Caco-2 (cell line): ENCODE measurements around the gene PTGES2. TPM values are rescaled to one million over a fixed set of nuclear protein-coding genes. Genes with fewer than 3 reads are reported as not detected.
A peak's percentile ranks its signal among the peaks of the same experiment; 100 is the strongest.

Source experiments
- BruUV-seq: library from RNA; stranded (reverse); fragments of 400-500 nt; replicated peaks from 2 replicates; lab custom pipeline; 2021; lab: Mats Ljungman, UMichigan
- CTCF ChIA-PET: fragments of 300-600 bp; sonication (Branson Sonifier 250); formaldehyde crosslinking; loops from one replicate; lab custom pipeline; 2022; ENCODE audit warnings: antibody characterized with exemption; lab: Charles Lee
- POLR2A ChIA-PET: fragments of 300-600 bp; sonication (Branson Sonifier 250); formaldehyde crosslinking; loops from one replicate; lab custom pipeline; 2022; ENCODE audit warnings: antibody characterized with exemption; lab: Charles Lee
- DNase-seq, 2 experiments: peaks; one replicate each; pipeline versions ENCODE4 v3.0.0 to v3.0.0-alpha.2; 2020 to 2022
- H3K27me3 ChIP-seq: replicated peaks from 2 replicates; pipeline ENCODE4 v1.6.0; 2011; ENCODE audit warnings: low read length; ENCODE audit not compliant: control insufficient read depth, insufficient read depth
- H3K36me3 ChIP-seq: 2 replicates; pipeline ENCODE4 v1.5.1; 2011; ENCODE audit warnings: low read length; ENCODE audit not compliant: control insufficient read depth, insufficient read depth
- H3K4me1 ChIP-seq: fragments of 250-450 bp; sonication (Bioruptor Pico); 2 replicates; pipeline ENCODE4 v1.5.1; 2020; ENCODE audit warnings: mild to moderate bottlenecking
- H3K4me3 ChIP-seq: 2 replicates; pipeline ENCODE4 v1.5.1; 2011; ENCODE audit warnings: low read depth, mild to moderate bottlenecking, control low read depth, low read length
- H3K9me3 ChIP-seq: fragments of 250-450 bp; sonication (Bioruptor Pico); 2 replicates; pipeline ENCODE4 v1.5.1; 2020; ENCODE audit warnings: mild to moderate bottlenecking, moderate library complexity
- H3K27ac Mint-ChIP-seq: one replicate; pipeline ENCODE4 v1.8.0; 2022; ENCODE audit warnings: mixed read lengths; ENCODE audit not compliant: unreplicated experiment
- H3K27me3 Mint-ChIP-seq: one replicate; pipeline ENCODE4 v1.8.0; 2022; ENCODE audit warnings: mixed read lengths; ENCODE audit not compliant: insufficient read depth, unreplicated experiment
- H3K36me3 Mint-ChIP-seq: one replicate; pipeline ENCODE4 v1.8.0; 2022; ENCODE audit warnings: mild to moderate bottlenecking, mixed read lengths; ENCODE audit not compliant: insufficient read depth, unreplicated experiment
- H3K4me1 Mint-ChIP-seq: one replicate; pipeline ENCODE4 v1.8.0; 2022; ENCODE audit warnings: low read depth, mixed read lengths; ENCODE audit not compliant: unreplicated experiment
- H3K4me3 Mint-ChIP-seq: one replicate; pipeline ENCODE4 v1.8.0; 2022; ENCODE audit warnings: mild to moderate bottlenecking, moderate library complexity, mixed read lengths; ENCODE audit not compliant: unreplicated experiment
- H3K9me3 Mint-ChIP-seq: one replicate; pipeline ENCODE4 v1.8.0; 2022; ENCODE audit warnings: mixed read lengths; ENCODE audit not compliant: unreplicated experiment
- CTCF ChIP-seq, 2 experiments: fragments of 200-600 bp in 1 of 2; IDR thresholded peaks; 1 replicate in 1 of 2; 2 replicates in 1 of 2; pipeline versions ENCODE4 v1.5.1 to v1.8.0; 2011 to 2022; ENCODE audit warnings: antibody characterized with exemption in 1 of 2, control low read depth in 1 of 2, inconsistent platforms in 1 of 2, low read depth in 1 of 2, low read length in 1 of 2, mild to moderate bottlenecking in 1 of 2, moderate library complexity in 1 of 2; ENCODE audit not compliant: insufficient read depth in 1 of 2, severe bottlenecking in 1 of 2, unreplicated experiment in 1 of 2
- intact Hi-C: fragments of 100-400 bp; cut with micrococcal nuclease; formaldehyde crosslinking; loops from one replicate; pipeline ENCODE4 v1.10.0; 2022; ENCODE audit not compliant: unreplicated experiment
- total RNA-seq: library from RNA; stranded (reverse); gene quantifications from 2 replicates; pipeline ENCODE4 v1.2.3, GENCODE V29; 2022

PTGES2 gene
- total RNA-seq, 1 experiment from 2014 or later: 123 TPM

- POLR2A ChIA-PET: interaction anchor here (1.1 kb wide), 1 partner anchor 14 kb away, joined by 5 read pairs; no protein-coding TSS in a partner anchor
- TF ChIP-seq CTCF (IDR thresholded peaks at IDR 0.05; ENCODE audit: insufficient read depth in 1 of 2, low read depth in 1 of 2, low read length in 1 of 2, severe bottlenecking in 1 of 2, unreplicated experiment in 1 of 2): no peak
- peak overlapping the region; percentile 99 for H3K4me3 Mint-ChIP-seq
- intact Hi-C loops: no loop called here
- H3K4me1 ChIP-seq: peaks cover 38% of the 10 kb centered on the region
- CTCF ChIA-PET: interaction anchor here (1.0 kb wide), 1 partner anchor 17 kb away, joined by 4 read pairs; no protein-coding TSS in a partner anchor
- BruUV-seq: no TSS peak
- peak overlapping the region; percentile 42 for H3K27ac Mint-ChIP-seq
- no peaks in the 10 kb centered on the region for H3K9me3 ChIP-seq
- H3K4me1 Mint-ChIP-seq: peaks cover 13% of the 10 kb centered on the region
- no peak for DNase-seq
- H3K36me3 ChIP-seq: peaks cover 7% of the 10 kb centered on the region; the same call in 1 of the 2 replicates
- no peaks in the 10 kb centered on the region for H3K9me3 Mint-ChIP-seq
- no peaks in the 10 kb centered on the region for H3K27me3 ChIP-seq
- no peaks in the 10 kb centered on the region for H3K27me3 Mint-ChIP-seq
- peaks cover 74% of the 10 kb centered on the region for H3K36me3 Mint-ChIP-seq
- no peak overlapping the region for H3K4me3 ChIP-seq
These were observed 26.9 kb downstream of the PTGES2 start for GRCh38 chr9:128100581-128100980.

GRCh38 chr9:128099932-128100491, 27.5 kb downstream of the PTGES2 start:
- ChIA-PET POLR2A (interaction anchor here (0.8 to 1.1 kb wide), 2 partner anchors 15 to 119 kb away, joined by 3 to 5 read pairs; no protein-coding TSS in a partner anchor), CTCF (interaction anchor here (1.0 kb wide), 1 partner anchor 18 kb away, joined by 4 read pairs; no protein-coding TSS in a partner anchor)
- Mint-ChIP-seq H3K27ac (peak overlapping the region; percentile 100), H3K27me3 (no peaks in the 10 kb centered on the region), H3K4me1 (peaks cover 13% of the 10 kb centered on the region), H3K9me3 (no peaks in the 10 kb centered on the region), H3K4me3 (peak overlapping the region; percentile 99), H3K36me3 (peaks cover 68% of the 10 kb centered on the region)
- no peak for DNase-seq
- H3K4me1 ChIP-seq: peaks cover 38% of the 10 kb centered on the region
- H3K36me3 ChIP-seq: peaks cover 5% of the 10 kb centered on the region; the same call in 1 of the 2 replicates
- no peaks in the 10 kb centered on the region for H3K27me3 ChIP-seq
- TF ChIP-seq CTCF (IDR thresholded peaks at IDR 0.05; ENCODE audit: insufficient read depth in 1 of 2, low read depth in 1 of 2, low read length in 1 of 2, severe bottlenecking in 1 of 2, unreplicated experiment in 1 of 2): no peak
- H3K4me3 ChIP-seq: peak overlapping the region; percentile 67
- no peaks in the 10 kb centered on the region for H3K9me3 ChIP-seq
- BruUV-seq: no TSS peak
- intact Hi-C loops: no loop called here

GRCh38 chr9:128099231-128099931, 28.1 kb downstream of the PTGES2 start:
- H3K4me3 Mint-ChIP-seq: peak overlapping the region; percentile 99
- Histone ChIP-seq H3K36me3 (peaks cover 5% of the 10 kb centered on the region; the same call in 1 of the 2 replicates), H3K4me1 (peaks cover 38% of the 10 kb centered on the region), H3K4me3 (peak overlapping the region; percentile 67), H3K9me3 (no peaks in the 10 kb centered on the region), H3K27me3 (no peaks in the 10 kb centered on the region)
- peak overlapping the region; percentile 100 for H3K27ac Mint-ChIP-seq
- no peak for TF ChIP-seq CTCF (IDR thresholded peaks at IDR 0.05; ENCODE audit: insufficient read depth in 1 of 2, low read depth in 1 of 2, low read length in 1 of 2, severe bottlenecking in 1 of 2, unreplicated experiment in 1 of 2)
- H3K4me1 Mint-ChIP-seq: peaks cover 18% of the 10 kb centered on the region
- DNase-seq: peak; percentile 62 to 82
- BruUV-seq: TSS peak; percentile 82
- H3K9me3 Mint-ChIP-seq: no peaks in the 10 kb centered on the region
- POLR2A ChIA-PET: interaction anchor here (0.8 to 1.1 kb wide), 2 partner anchors 15 to 118 kb away, joined by 3 to 5 read pairs; no protein-coding TSS in a partner anchor
- H3K36me3 Mint-ChIP-seq: peaks cover 62% of the 10 kb centered on the region
- no peaks in the 10 kb centered on the region for H3K27me3 Mint-ChIP-seq
- intact Hi-C loops: no loop called here
- CTCF ChIA-PET: interaction anchor here (1.0 to 1.2 kb wide), 2 partner anchors 17 to 18 kb away, joined by 3 to 4 read pairs; no protein-coding TSS in a partner anchor
